Measurements from ENCODE around the gene ATP6V1G1. TPM values are rescaled to one million over a fixed set of nuclear protein-coding genes. Genes with fewer than 3 reads are reported as not detected.

ATP6V1G1 gene, protein sequence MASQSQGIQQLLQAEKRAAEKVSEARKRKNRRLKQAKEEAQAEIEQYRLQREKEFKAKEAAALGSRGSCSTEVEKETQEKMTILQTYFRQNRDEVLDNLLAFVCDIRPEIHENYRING
- 113 and 165 TPM in 2 replicates for total RNA-seq (2014; rRNA removed; shearing (Covaris generic); ENCODE audit: low replicate concordance)

GRCh38 chr9:114587345-114588202 is at the start of gene ATP6V1G1:
TSS of gene ATP6V1G1 (plus strand) at chr9:114587769. CDS start at chr9:114587839, 70 bp downstream.
- Histone ChIP-seq H3K4me2 (ENCODE audit: low read depth, low read length, poor library complexity, severe bottlenecking) (peak within 1 kb of the TSS; percentile 88), H3K9me2 (replicated peaks; ENCODE audit: insufficient read depth, low read length) (no peaks in the 10 kb centered on the region), H3K9ac (ENCODE audit: low read length) (peak within 1 kb of the TSS; percentile 90), H2AFZ (ENCODE audit: low read length) (peak within 1 kb of the TSS; percentile 40; the same call in 1 of the 2 replicates), H3K4me1 (ENCODE audit: low read length) (peaks cover 49% of the 10 kb centered on the region), H3K9me3 (ENCODE audit: low read length) (no peaks in the 10 kb centered on the region), H3K36me3 (ENCODE audit: insufficient read depth, low read length) (peaks cover 6% of the 10 kb centered on the region; the same call in 1 of the 2 replicates), H3K79me2 (ENCODE audit: low read length) (peaks cover 48% of the 10 kb centered on the region), H3K4me3 (ENCODE audit: low read length) (peak within 1 kb of the TSS; percentile 78), H3K27ac (ENCODE audit: low read length) (peak within 1 kb of the TSS; percentile 60), H4K20me1 (ENCODE audit: insufficient read depth, low read depth, low read length) (peaks cover 18% of the 10 kb centered on the region; the same call in 1 of the 2 replicates), H3K27me3 (ENCODE audit: low read length) (no peaks in the 10 kb centered on the region)
- DNase-seq: peak; percentile 100

GRCh38 chr9:114538241-114538640 is 49.3 kb upstream of the ATP6V1G1 start:
- H3K27ac ChIP-seq (ENCODE audit: low read length): no peak overlapping the region
- H3K9ac ChIP-seq (ENCODE audit: low read length): no peak overlapping the region
- DNase-seq: peak; percentile 85
- H3K79me2 ChIP-seq (ENCODE audit: low read length): no peaks in the 10 kb centered on the region
- H3K4me1 ChIP-seq (ENCODE audit: low read length): peaks cover 30% of the 10 kb centered on the region
- H3K4me3 ChIP-seq (ENCODE audit: low read length): no peak overlapping the region
- H4K20me1 ChIP-seq (ENCODE audit: insufficient read depth, low read depth, low read length): no peaks in the 10 kb centered on the region
- H3K27me3 ChIP-seq (ENCODE audit: low read length): no peaks in the 10 kb centered on the region
- peak overlapping the region; percentile 24 for H3K4me2 ChIP-seq (ENCODE audit: low read depth, low read length, poor library complexity, severe bottlenecking)
- no peaks in the 10 kb centered on the region for H3K36me3 ChIP-seq (ENCODE audit: insufficient read depth, low read length)
- no peak overlapping the region for H2AFZ ChIP-seq (ENCODE audit: low read length)
- no peaks in the 10 kb centered on the region for H3K9me3 ChIP-seq (ENCODE audit: low read length)
- no peaks in the 10 kb centered on the region for H3K9me2 ChIP-seq (replicated peaks; ENCODE audit: insufficient read depth, low read length)

- Histone ChIP-seq H3K9me3 (ENCODE audit: low read length) (no peaks in the 10 kb centered on the region), H3K27ac (ENCODE audit: low read length) (no peak overlapping the region), H3K9me2 (replicated peaks; ENCODE audit: insufficient read depth, low read length) (no peaks in the 10 kb centered on the region), H3K4me1 (ENCODE audit: low read length) (peaks cover 30% of the 10 kb centered on the region), H3K36me3 (ENCODE audit: insufficient read depth, low read length) (no peaks in the 10 kb centered on the region), H3K9ac (ENCODE audit: low read length) (no peak overlapping the region), H4K20me1 (ENCODE audit: insufficient read depth, low read depth, low read length) (no peaks in the 10 kb centered on the region), H3K4me2 (ENCODE audit: low read depth, low read length, poor library complexity, severe bottlenecking) (peak overlapping the region; percentile 54), H2AFZ (ENCODE audit: low read length) (no peak overlapping the region), H3K79me2 (ENCODE audit: low read length) (no peaks in the 10 kb centered on the region), H3K27me3 (ENCODE audit: low read length) (no peaks in the 10 kb centered on the region), H3K4me3 (ENCODE audit: low read length) (peak overlapping the region; percentile 28; the same call in 1 of the 2 replicates)
- DNase-seq: peak; percentile 64
Measured at GRCh38 chr9:114539701-114540380, 47.7 kb upstream of the ATP6V1G1 start.

- Histone ChIP-seq H3K4me2 (ENCODE audit: low read depth, low read length, poor library complexity, severe bottlenecking) (no peak overlapping the region), H3K27ac (ENCODE audit: low read length) (no peak overlapping the region), H3K9me3 (ENCODE audit: low read length) (no peaks in the 10 kb centered on the region), H2AFZ (ENCODE audit: low read length) (no peak overlapping the region), H3K79me2 (ENCODE audit: low read length) (no peaks in the 10 kb centered on the region), H3K4me3 (ENCODE audit: low read length) (no peak overlapping the region), H3K9ac (ENCODE audit: low read length) (no peak overlapping the region), H4K20me1 (ENCODE audit: insufficient read depth, low read depth, low read length) (no peaks in the 10 kb centered on the region), H3K4me1 (ENCODE audit: low read length) (peaks cover 8% of the 10 kb centered on the region), H3K36me3 (ENCODE audit: insufficient read depth, low read length) (no peaks in the 10 kb centered on the region), H3K27me3 (ENCODE audit: low read length) (no peaks in the 10 kb centered on the region), H3K9me2 (replicated peaks; ENCODE audit: insufficient read depth, low read length) (no peaks in the 10 kb centered on the region)
- no peak for DNase-seq
Measured at GRCh38 chr9:114545055-114545454, 42.5 kb upstream of the ATP6V1G1 start.

GRCh38 chr9:114546851-114547250 is 40.7 kb upstream of the ATP6V1G1 start:
- no peaks in the 10 kb centered on the region for H4K20me1 ChIP-seq (ENCODE audit: insufficient read depth, low read depth, low read length)
- H3K4me2 ChIP-seq (ENCODE audit: low read depth, low read length, poor library complexity, severe bottlenecking): no peak overlapping the region
- H2AFZ ChIP-seq (ENCODE audit: low read length): no peak overlapping the region
- no peak overlapping the region for H3K27ac ChIP-seq (ENCODE audit: low read length)
- H3K4me3 ChIP-seq (ENCODE audit: low read length): no peak overlapping the region
- H3K9ac ChIP-seq (ENCODE audit: low read length): no peak overlapping the region
- no peaks in the 10 kb centered on the region for H3K79me2 ChIP-seq (ENCODE audit: low read length)
- H3K9me3 ChIP-seq (ENCODE audit: low read length): no peaks in the 10 kb centered on the region
- H3K9me2 ChIP-seq (replicated peaks; ENCODE audit: insufficient read depth, low read length): no peaks in the 10 kb centered on the region
- H3K27me3 ChIP-seq (ENCODE audit: low read length): no peaks in the 10 kb centered on the region
- no peaks in the 10 kb centered on the region for H3K36me3 ChIP-seq (ENCODE audit: insufficient read depth, low read length)
- peaks cover 9% of the 10 kb centered on the region for H3K4me1 ChIP-seq (ENCODE audit: low read length)
- no peak for DNase-seq

GRCh38 chr9:114549697-114550330 is 37.8 kb upstream of the ATP6V1G1 start:
- no peak overlapping the region for H3K27ac ChIP-seq (ENCODE audit: low read length)
- no peaks in the 10 kb centered on the region for H3K36me3 ChIP-seq (ENCODE audit: insufficient read depth, low read length)
- H3K27me3 ChIP-seq (ENCODE audit: low read length): no peaks in the 10 kb centered on the region
- no peaks in the 10 kb centered on the region for H3K9me2 ChIP-seq (replicated peaks; ENCODE audit: insufficient read depth, low read length)
- no peak overlapping the region for H2AFZ ChIP-seq (ENCODE audit: low read length)
- DNase-seq: peak; percentile 59
- no peak overlapping the region for H3K4me2 ChIP-seq (ENCODE audit: low read depth, low read length, poor library complexity, severe bottlenecking)
- H3K4me1 ChIP-seq (ENCODE audit: low read length): peaks cover 10% of the 10 kb centered on the region
- no peak overlapping the region for H3K4me3 ChIP-seq (ENCODE audit: low read length)
- no peaks in the 10 kb centered on the region for H3K9me3 ChIP-seq (ENCODE audit: low read length)
- H4K20me1 ChIP-seq (ENCODE audit: insufficient read depth, low read depth, low read length): no peaks in the 10 kb centered on the region
- H3K79me2 ChIP-seq (ENCODE audit: low read length): no peaks in the 10 kb centered on the region
- H3K9ac ChIP-seq (ENCODE audit: low read length): no peak overlapping the region

DNA sequence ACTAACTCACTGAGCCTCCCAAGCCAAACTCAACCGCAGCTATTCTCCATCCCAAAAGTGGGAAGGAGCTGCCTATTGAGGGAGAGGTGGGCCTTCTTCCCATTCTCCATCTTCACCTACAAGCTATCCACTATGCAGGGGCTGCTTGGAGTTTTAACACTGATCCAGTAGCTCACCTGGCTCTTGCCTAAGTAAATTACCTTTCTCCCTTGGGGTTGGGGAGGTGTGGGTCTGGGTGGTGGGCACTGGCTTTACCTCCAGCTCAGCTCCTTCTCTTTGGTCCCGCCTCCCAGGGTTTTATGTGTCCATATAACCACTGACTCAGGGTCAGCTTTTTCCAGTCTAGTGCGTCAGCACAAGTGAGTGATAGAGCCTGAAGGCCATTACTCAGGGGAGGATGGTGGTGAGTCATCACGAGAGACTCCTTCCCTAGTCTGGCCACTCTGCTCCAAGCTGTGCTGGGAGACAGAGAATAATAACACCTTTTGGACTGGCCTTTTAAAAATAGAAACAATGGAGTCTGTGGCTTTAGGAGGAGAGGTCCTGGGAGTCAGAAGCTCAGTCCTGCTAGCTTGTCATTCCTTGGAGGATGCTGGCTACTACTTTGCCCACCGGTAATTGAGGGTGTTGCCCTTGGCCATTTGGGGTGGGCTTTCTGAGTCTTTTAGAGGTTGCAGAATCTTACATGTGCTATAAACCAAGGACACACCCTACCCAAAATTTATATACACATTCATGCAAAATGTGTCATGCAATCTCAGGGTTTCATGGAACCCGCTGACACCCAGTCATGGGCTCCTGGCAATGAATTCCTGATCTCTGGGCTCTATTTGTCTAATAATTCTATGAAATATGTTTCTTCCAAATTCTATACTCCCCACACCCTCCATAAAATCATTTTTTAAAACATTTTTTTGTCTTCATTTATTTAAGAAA is 35.6 kb upstream of the ATP6V1G1 start:
- Histone ChIP-seq H3K9me3 (ENCODE audit: low read length) (no peaks in the 10 kb centered on the region), H3K4me3 (ENCODE audit: low read length) (no peak overlapping the region), H3K27me3 (ENCODE audit: low read length) (no peaks in the 10 kb centered on the region), H3K79me2 (ENCODE audit: low read length) (no peaks in the 10 kb centered on the region), H3K27ac (ENCODE audit: low read length) (no peak overlapping the region), H3K9me2 (replicated peaks; ENCODE audit: insufficient read depth, low read length) (no peaks in the 10 kb centered on the region), H2AFZ (ENCODE audit: low read length) (no peak overlapping the region), H4K20me1 (ENCODE audit: insufficient read depth, low read depth, low read length) (no peaks in the 10 kb centered on the region), H3K4me2 (ENCODE audit: low read depth, low read length, poor library complexity, severe bottlenecking) (no peak overlapping the region), H3K4me1 (ENCODE audit: low read length) (peaks cover 10% of the 10 kb centered on the region), H3K9ac (ENCODE audit: low read length) (no peak overlapping the region), H3K36me3 (ENCODE audit: insufficient read depth, low read length) (no peaks in the 10 kb centered on the region)
- DNase-seq: no peak
